ENCODE data around the gene SPATA32.

DNA sequence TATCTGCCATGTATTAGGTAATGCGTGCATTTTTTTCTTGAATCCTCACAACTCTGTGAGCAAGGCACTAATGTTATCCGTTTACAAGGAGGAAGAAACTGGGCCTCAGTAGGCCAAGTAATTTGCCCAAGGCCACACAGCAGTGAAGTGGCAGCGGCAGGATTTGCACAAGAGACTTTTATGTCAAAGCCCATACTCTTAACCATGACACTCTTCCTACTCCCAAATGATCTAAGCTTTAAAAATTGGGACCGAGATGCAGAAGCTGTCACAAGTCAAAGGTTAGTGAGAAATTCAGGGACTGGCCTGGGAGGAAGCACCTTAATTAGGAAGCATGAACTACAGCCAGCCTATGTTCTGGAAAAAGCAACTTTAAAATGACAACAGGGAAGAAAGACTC is 44.2 kb upstream of the SPATA32 start:
- no peak for TF ChIP-seq POLR2A (IDR thresholded peaks at IDR 0.05)
- TF ChIP-seq, protein P1, sequence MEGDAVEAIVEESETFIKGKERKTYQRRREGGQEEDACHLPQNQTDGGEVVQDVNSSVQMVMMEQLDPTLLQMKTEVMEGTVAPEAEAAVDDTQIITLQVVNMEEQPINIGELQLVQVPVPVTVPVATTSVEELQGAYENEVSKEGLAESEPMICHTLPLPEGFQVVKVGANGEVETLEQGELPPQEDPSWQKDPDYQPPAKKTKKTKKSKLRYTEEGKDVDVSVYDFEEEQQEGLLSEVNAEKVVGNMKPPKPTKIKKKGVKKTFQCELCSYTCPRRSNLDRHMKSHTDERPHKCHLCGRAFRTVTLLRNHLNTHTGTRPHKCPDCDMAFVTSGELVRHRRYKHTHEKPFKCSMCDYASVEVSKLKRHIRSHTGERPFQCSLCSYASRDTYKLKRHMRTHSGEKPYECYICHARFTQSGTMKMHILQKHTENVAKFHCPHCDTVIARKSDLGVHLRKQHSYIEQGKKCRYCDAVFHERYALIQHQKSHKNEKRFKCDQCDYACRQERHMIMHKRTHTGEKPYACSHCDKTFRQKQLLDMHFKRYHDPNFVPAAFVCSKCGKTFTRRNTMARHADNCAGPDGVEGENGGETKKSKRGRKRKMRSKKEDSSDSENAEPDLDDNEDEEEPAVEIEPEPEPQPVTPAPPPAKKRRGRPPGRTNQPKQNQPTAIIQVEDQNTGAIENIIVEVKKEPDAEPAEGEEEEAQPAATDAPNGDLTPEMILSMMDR (IDR thresholded peaks at IDR 0.05), result no peak

Measured in body of pancreas (tissue), 4 donors.